Vagina (tissue), 2 donors: Measurements from ENCODE around the gene GUCY2C.

Source experiments
- CTCF ChIP-seq, 3 experiments: fragments of 450-650 bp in 2 of 3; fragments of 200-600 bp in 1 of 3; sonication (generic) in 1 of 3; IDR thresholded peaks; one replicate each; pipeline ENCODE4 v1.5.1; 2017 to 2019; ENCODE audit warnings: antibody characterized with exemption in 3 of 3, mild to moderate bottlenecking in 2 of 3, moderate library complexity in 2 of 3
- POLR2A ChIP-seq, 2 donors: fragments of 450-650 bp; IDR thresholded peaks; one replicate each; pipeline ENCODE4 v1.6.1; 2017; ENCODE audit warnings: antibody characterized with exemption in 2 of 2, mild to moderate bottlenecking in 2 of 2, moderate library complexity in 2 of 2
- POLR2AphosphoS5 ChIP-seq, 2 donors: sonication (generic); formaldehyde crosslinking; IDR thresholded peaks; one replicate each; pipeline ENCODE4 v1.9.0; 2017; ENCODE audit warnings: antibody characterized with exemption in 2 of 2, mild to moderate bottlenecking in 2 of 2, low read depth in 1 of 2; ENCODE audit not compliant: insufficient read depth in 1 of 2

- TF ChIP-seq CTCF (IDR thresholded peaks at IDR 0.05) (no peak), POLR2A (IDR thresholded peaks at IDR 0.05) (no peak), POLR2AphosphoS5 (IDR thresholded peaks at IDR 0.05; ENCODE audit: insufficient read depth in 1 of 2, low read depth in 1 of 2) (no peak)
These were observed 124.6 kb downstream of the GUCY2C start for GRCh38 chr12:14571779-14572178.
